Activated CD8-positive, alpha-beta memory T cell treated with anti-CD3 and anti-CD28 coated beads for 48 hours (primary cell): ENCODE results near the gene ABCA2.
"Not testable (repeated sequence)": the region's sequence is repeated elsewhere in the genome, so short reads cannot be mapped to it uniquely, and the experiment has no call there.

Experiments used
- DNase-seq, 3 experiments: peaks; one replicate each; pipeline ENCODE4 v3.0.0-alpha.2; 2020; ENCODE audit warnings: low read depth in 2 of 3, low spot score in 2 of 3

The ABCA2 gene

DNA sequence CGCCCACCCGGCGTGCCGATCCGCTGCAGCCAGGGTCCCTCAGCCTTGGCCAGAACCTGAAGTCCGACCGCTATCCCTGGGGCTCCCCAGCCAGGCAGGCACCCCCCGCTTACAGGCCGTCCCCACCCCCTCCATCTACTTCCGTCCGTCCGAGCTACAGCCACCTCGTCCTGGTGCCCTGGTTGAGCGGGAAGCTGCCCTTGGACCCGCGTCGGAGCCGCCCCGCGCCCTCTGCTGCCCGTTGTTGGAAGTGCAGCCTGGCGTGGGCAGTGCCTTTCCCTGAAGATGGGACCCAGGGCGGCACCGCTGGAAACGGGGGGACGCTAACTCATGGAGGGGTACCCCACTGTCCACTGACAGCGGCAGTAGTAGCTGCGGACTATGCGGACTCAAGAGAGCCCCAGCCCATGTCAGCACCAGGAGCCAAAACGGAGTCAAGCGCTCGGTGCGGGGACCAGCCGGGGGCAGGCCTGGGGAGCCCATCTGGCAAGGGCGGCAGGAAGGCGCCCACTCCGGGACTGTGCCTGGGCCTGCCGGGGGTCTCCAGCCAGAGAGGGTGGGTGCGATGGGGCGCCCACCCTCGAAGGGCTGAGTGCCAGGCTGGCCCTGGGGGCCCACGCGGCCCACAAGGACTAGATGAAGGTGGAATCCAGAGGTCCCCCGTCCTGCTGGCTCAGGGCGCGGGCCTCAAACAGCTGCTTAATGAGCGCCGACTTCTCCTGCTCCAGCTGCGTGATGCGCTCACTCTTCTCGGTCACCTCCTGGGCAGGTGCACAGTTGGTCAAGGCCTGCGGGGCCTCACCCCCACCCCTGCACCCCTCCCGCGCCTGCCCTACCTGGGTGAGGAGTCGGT, 36.2 kb upstream of the ABCA2 start:
- DNase-seq: peak in 1 of 3 experiments; percentile 65

- DNase-seq: no peak
Measured at GRCh38 chr9:137063311-137064026, 35.4 kb upstream of the ABCA2 start.

DNA sequence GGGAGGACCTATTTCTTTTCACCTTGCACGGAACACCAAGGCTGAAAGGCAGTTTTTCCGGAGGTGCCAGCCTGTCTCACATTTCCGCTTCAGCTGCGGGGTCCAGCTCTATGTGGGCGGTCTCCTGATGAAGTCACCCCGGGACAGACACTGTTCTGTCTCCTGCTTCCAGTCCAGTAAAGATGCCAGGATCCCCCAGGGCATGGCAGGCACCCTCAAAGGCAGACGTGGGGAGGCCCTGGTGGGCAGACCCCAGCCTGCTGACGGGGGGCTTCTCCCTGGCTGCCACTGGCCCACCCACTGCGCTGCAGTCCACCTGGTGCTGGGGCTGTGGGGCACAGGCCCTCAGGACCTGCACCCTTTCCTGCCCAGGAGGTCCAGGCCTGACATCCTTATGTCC, 34.8 kb upstream of the ABCA2 start:
- DNase-seq: not testable (repeated sequence)

DNA sequence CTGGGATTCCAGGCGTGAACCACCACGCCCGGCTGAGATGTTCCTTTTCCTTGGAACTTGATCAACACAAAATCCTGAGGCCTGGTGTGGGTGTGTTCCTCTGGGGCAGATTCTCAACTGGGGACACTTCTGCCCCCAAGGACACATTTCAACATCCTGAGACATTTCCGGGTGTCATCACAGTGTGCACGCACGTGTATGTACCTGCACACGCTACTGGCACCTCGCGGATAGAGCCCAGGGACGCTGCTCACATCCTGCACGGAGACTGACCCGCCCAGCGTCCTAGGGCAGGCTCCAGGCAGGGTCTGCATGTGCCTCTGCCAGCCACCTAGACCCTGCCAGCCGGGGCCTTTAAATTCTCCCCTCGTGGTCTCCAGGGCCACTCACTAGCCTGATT, 34.3 kb upstream of the ABCA2 start:
- no peak for DNase-seq

DNA sequence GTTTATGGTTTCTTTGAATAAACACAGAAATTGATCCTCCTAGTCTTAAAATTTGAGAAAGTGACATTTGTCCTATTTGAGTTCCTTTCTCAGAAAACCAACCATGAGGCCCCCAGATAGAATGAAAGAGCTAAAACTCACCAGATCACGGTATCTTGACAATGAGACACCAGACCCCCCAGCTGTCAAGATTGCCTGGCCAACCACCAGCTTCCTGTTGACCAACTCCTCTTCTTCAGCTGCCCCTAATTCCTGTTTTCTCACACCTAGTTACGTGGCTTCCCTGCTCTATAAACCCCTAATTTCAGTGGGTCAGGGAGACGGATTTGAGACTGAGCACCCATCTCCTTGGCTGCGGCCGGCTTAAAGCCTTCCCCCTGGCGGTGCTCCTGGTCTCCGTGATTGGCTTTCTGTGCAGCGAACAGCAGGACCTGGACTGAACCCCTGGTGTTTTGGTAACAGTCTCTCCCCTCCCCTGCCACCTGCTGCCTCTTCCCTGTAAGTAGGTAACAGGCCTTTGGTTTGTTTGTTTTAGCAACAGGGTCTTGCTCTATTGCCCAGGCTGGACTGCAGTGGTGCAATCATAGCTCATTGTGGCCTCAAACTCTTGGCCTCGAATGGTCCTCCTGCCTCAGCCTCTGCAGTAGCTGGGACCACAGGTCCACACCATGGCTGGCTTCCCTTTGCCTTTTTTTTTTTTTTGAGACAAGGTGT, 30.6 kb upstream of the ABCA2 start:
- no peak for DNase-seq

DNA sequence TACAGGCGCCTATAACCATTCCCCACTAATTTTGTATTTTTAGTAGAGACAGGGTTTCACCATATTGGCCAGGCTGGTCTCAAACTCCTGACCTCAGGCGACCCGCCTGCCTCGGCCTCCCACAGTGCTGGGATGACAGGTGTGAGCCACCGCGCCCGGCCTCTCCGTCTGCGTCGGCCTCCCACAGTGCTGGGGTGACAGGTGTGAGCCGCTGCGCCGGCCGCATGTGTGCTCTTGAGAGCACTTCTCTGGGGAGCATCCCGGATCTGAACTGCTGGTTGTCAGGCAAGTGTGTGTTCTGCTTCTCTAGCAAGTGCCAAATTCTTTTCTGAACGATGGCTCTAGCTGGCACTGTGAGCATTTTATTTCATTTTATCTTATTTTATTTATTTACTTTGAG, 29.5 kb upstream of the ABCA2 start:
- no peak for DNase-seq

DNA sequence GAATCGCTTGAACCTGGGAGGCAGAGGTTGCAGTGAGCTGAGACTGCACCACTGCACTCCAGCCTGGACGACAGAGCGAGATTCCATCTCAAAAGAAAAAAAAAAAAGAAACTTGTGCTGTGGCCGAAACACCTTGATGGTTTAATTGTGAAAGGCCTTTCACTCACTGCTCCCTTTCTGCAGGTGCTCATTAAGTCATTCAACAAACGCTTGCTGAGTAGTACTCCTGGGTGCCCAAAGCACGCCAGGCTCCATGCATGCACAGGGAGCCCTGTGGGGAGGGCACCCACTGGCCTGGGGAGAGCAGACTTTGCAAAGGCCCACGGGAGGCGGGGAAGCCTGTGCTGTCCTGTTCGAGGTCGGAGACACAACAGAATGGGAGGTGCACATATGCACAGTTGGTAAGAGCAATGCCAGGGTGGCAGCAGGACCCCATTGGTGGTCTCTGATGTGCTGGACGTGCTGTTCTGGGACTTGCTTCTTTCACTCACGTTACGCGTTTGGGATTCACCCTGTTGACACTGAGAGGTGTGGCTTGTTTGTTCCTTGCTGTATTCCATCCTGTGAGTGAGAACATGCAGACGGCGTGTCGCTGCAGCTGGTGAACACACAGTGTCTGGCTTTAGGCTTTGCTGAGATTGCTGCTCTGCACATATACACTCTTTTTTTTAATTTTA, 28.8 kb upstream of the ABCA2 start:
- DNase-seq: no peak

GRCh38 chr9:137055385-137056364, 27.6 kb upstream of the ABCA2 start:
- DNase-seq: no peak

GRCh38 chr9:137054932-137055384, 26.9 kb upstream of the ABCA2 start:
- DNase-seq: no peak

- DNase-seq: no peak
Measured at GRCh38 chr9:137053944-137054931, 26.2 kb upstream of the ABCA2 start, which contains the start of gene ENTPD2. TSS of gene ENTPD2 (minus strand) at chr9:137054061. CDS start at chr9:137053997, 64 bp downstream.

GRCh38 chr9:137052998-137053943, 25.2 kb upstream of the ABCA2 start:
- no peak for DNase-seq

- no peak for DNase-seq
Measured at GRCh38 chr9:137052293-137052692, 24.3 kb upstream of the ABCA2 start.

- no peak for DNase-seq
Measured at GRCh38 chr9:137051145-137051724, 23.2 kb upstream of the ABCA2 start.

DNA sequence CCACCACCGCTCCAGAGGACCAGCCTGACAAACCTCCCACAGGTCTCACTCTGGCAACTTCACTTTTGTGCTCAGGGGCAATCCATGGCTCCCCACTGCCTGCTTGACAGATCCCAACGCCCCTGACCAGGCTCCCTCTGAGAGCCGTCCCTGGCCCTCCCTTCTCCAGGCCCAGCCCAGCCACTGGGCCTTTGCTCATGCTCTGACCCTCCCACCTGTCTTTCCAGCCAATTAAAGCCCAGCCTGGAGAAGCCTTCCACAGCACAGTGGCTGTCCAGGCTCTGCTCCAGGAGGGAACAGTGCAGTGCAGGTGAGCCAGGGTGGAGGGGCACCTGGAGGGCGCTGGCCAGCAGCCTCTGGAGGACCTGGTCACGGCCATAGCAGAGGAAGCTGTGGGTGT, 22.5 kb upstream of the ABCA2 start:
- DNase-seq: no peak

GRCh38 chr9:137049544-137050449, 21.8 kb upstream of the ABCA2 start:
- peak in 1 of 3 experiments; percentile 67 for DNase-seq
